ENCODE measurements around the gene STK11IP. TPM values are rescaled to one million over a fixed set of nuclear protein-coding genes. Genes with fewer than 3 reads are reported as not detected.

The STK11IP gene
- total and polyA plus RNA-seq, 2 of the 4 experiments (the other 2 are of a cell fraction): 14.5 to 19.7 TPM

GRCh38 chr2:219555956-219556355 lies 41.7 kb upstream of the STK11IP start:
- 90% methylated on average over 2 of the region's 20 CpGs; no CpG with 5 or more reads in 1 of the 2 experiments for WGBS, 2 experiments (ENCODE audit: extremely low coverage in 2 of 2, insufficient read length in 1 of 2)
- Histone ChIP-seq H2AK9ac (replicated peaks; ENCODE audit: low read depth, low read length, poor library complexity) (no peak overlapping the region), H2BK5ac (ENCODE audit: low read depth, low read length, poor library complexity, severe bottlenecking) (no peak overlapping the region), H3K9me3 (ENCODE audit: control insufficient read depth, insufficient read depth, low read length) (no peaks in the 10 kb centered on the region), H3K27me3 (ENCODE audit: control insufficient read depth, insufficient read depth, low read length) (no peaks in the 10 kb centered on the region), H3K18ac (ENCODE audit: low read depth, low read length) (no peak overlapping the region), H4K5ac (ENCODE audit: low read depth, low read length) (no peak overlapping the region), H4K20me1 (ENCODE audit: insufficient read depth, low read length) (peaks cover 3% of the 10 kb centered on the region), H3K4me2 (ENCODE audit: low read depth, low read length) (no peak overlapping the region), H3K23ac (ENCODE audit: low read depth, low read length) (no peak overlapping the region), H2BK20ac (ENCODE audit: low read depth, low read length) (no peak overlapping the region), H4K8ac (ENCODE audit: low read depth in 2 of 2, low read length in 2 of 2) (no peak overlapping the region), H2BK15ac (ENCODE audit: low read depth, low read length) (no peak overlapping the region), H3K9me1 (ENCODE audit: insufficient read depth, low read length) (no peaks in the 10 kb centered on the region), H2AFZ (replicated peaks; ENCODE audit: low read length, poor library complexity) (no peak overlapping the region), H3K4me3 (ENCODE audit: insufficient read depth, low read depth, low read length) (no peak overlapping the region), H3K36me3 (ENCODE audit: control insufficient read depth, insufficient read depth, low read length) (no peaks in the 10 kb centered on the region), H3K79me1 (ENCODE audit: low read depth in 1 of 2, low read length in 2 of 2) (no peaks in the 10 kb centered on the region), H2BK120ac (ENCODE audit: low read depth, low read length) (no peak overlapping the region), H3K4me1 (ENCODE audit: control insufficient read depth, insufficient read depth, low read length) (peaks cover 10% of the 10 kb centered on the region; the same call in 1 of the 2 replicates), H4K91ac (ENCODE audit: insufficient read depth, low read depth, low read length) (no peak overlapping the region), H3K27ac (ENCODE audit: insufficient read depth, low read length) (no peak overlapping the region), H2AK5ac (ENCODE audit: low read depth, low read length) (no peak overlapping the region), H3K14ac (replicated peaks; ENCODE audit: low read depth, low read length) (no peak overlapping the region), H3K56ac (ENCODE audit: extremely low read depth, insufficient read depth, low read length) (no peak overlapping the region), H3K4ac (ENCODE audit: low read depth, low read length) (no peak overlapping the region), H3K9ac (ENCODE audit: low read depth, low read length) (no peak overlapping the region)
- POLR2A ChIA-PET (ENCODE audit: unreplicated experiment): no interaction called here
- ATAC-seq (ENCODE audit: low read depth) (no peak), DNase-seq (no peak)
- dilution Hi-C loops (cut with HindIII; ENCODE audit: low sequenced_read_pairs, unreplicated experiment): no loop called here
- no peak for TF ChIP-seq SMC3 (IDR thresholded peaks at IDR 0.05; ENCODE audit: low read depth, low read length)
- TF ChIP-seq NFE2L2 (IDR thresholded peaks at IDR 0.05; ENCODE audit: low read depth, low read length): no peak
- no peak for TF ChIP-seq CHD1 (IDR thresholded peaks at IDR 0.05; ENCODE audit: low read depth, low read length)
- no peak for TF ChIP-seq RAD21 (IDR thresholded peaks at IDR 0.05; ENCODE audit: low read length)
- CTCF ChIA-PET: no interaction called here
- BruUV-seq (replicated peaks): no TSS peak
- intact Hi-C loops (cut with micrococcal nuclease): no loop called here
- in situ Hi-C loops (cut with MboI; ENCODE audit: low sequenced_read_pairs): no loop called here

Data from IMR-90 (cell line).